ENCODE measurements around the gene GID4.

DNA sequence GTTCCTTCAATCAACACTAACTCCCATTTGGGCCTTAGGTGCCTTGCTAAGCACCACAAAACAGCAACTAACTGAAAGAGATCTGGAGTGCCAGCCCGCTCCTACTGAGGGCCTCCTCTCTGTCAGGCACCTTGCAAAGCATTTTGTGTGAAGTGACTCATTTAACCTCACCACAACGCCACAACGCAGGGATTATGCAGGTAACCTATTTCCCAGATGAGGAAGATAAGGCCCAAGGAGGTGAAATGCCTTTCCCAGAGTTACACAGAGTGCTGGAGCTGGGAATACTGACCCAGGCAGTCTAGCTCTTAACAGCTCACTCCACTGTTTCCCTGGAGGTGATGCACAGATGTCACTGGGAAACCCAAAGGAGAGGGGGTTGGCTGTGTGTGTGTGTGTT is 33.7 kb upstream of the GID4 start:
- no peak for TF ChIP-seq POLR2A (IDR thresholded peaks at IDR 0.05)
- TF ChIP-seq POLR2AphosphoS5 (IDR thresholded peaks at IDR 0.05): no peak
